ENCODE results near the gene CASD1. TPM values are rescaled to one million over a fixed set of nuclear protein-coding genes. Genes with fewer than 3 reads are reported as not detected.

The CASD1 gene
- polyA plus RNA-seq, 3 donors, result 6.4 to 16.5 (median 8.8) TPM

Other genes with a start within 250 kb of the CASD1 start
- 100 to 1,000 TPM in 2 of 3 donors, 10 to 100 TPM in 1; 42.3 to 486 (median 167) TPM for gene COL1A2, start 114.9 kb upstream of the CASD1 start, polyA plus RNA-seq
- gene SGCE, start 146.3 kb downstream of the CASD1 start, polyA plus RNA-seq, result 10 to 100 TPM; 12.3 to 35.3 (median 31.6) TPM

All from adipose tissue (tissue), 3 donors.